Fibroblast of the aortic adventitia (primary cell): ENCODE results near the gene GET4. TPM values are rescaled to one million over a fixed set of nuclear protein-coding genes. Genes with fewer than 3 reads are reported as not detected.

ENCODE experiments used
- DNase-seq: peaks from one replicate; pipeline ENCODE4 v3.0.0-alpha.2; 2010; ENCODE audit warnings: low read depth
- H3K4me3 ChIP-seq: 2 replicates; pipeline ENCODE4 v1.5.1; 2011; ENCODE audit warnings: low read depth, mild to moderate bottlenecking, control low read depth, low read length, moderate library complexity
- total RNA-seq: library from RNA; depleted of rRNA; stranded (reverse); fragments of >200 nt; gene quantifications from 2 replicates; pipeline ENCODE4 v1.2.3, GENCODE V29; 2012; ENCODE audit warnings: low replicate concordance
- TF ChIP-seq, protein P1 (sequence below): IDR thresholded peaks from 2 replicates; pipeline ENCODE4 v1.5.1; 2011; ENCODE audit warnings: mild to moderate bottlenecking, low read length, control low read depth, inconsistent platforms; ENCODE audit not compliant: insufficient read depth

GET4 gene
- total RNA-seq, 1 donor, result 14.2 TPM

DNA sequence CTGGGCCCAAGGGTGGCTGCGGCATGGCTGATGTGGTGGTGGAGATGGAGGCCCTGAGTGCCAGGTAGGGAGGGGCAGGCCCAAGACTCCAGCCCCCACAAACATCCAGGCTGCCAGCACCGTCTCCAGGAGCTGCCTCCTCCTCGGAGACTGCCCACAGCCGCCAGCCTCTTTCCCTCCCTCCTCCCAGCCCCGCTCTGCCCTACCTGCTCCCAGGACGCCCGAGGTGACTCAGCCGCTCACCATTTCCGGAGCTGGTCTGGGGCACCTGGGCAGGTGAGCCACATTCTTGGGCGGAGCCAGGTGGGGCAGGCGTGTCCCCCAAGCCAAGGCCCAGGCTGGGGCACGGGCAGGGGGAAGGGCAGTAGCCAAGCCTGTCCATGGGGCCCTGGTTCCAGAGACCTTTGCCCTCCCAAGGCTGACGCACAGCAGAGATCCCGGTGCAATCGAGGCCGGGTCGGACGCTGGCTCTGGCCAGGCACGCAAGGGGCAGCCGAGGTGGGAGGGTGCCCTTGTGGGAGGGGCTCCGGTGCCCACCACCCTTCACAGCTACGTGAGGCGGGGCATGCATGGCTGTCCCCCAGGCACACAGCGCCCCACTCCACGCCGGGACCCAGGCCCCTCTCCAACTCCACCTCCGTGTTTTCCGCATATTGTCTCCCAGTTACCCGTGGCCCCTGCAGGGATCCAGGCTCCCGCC lies 69.4 kb downstream of the GET4 start:
- no peak overlapping the region for H3K4me3 ChIP-seq
- TF ChIP-seq, protein P1, sequence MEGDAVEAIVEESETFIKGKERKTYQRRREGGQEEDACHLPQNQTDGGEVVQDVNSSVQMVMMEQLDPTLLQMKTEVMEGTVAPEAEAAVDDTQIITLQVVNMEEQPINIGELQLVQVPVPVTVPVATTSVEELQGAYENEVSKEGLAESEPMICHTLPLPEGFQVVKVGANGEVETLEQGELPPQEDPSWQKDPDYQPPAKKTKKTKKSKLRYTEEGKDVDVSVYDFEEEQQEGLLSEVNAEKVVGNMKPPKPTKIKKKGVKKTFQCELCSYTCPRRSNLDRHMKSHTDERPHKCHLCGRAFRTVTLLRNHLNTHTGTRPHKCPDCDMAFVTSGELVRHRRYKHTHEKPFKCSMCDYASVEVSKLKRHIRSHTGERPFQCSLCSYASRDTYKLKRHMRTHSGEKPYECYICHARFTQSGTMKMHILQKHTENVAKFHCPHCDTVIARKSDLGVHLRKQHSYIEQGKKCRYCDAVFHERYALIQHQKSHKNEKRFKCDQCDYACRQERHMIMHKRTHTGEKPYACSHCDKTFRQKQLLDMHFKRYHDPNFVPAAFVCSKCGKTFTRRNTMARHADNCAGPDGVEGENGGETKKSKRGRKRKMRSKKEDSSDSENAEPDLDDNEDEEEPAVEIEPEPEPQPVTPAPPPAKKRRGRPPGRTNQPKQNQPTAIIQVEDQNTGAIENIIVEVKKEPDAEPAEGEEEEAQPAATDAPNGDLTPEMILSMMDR, result no peak
- no peak for DNase-seq

Other genes with a start within 250 kb of the GET4 start
- gene DNAAF5, start 149.9 kb upstream of the GET4 start, total RNA-seq, result 10.5 and 22.0 TPM in 2 replicates
- 7.0 and 10.1 TPM in 2 replicates for gene PRKAR1B, start 149.3 kb upstream of the GET4 start, total RNA-seq
- 202 and 211 TPM in 2 replicates for gene SUN1, start 44.1 kb upstream of the GET4 start, total RNA-seq
- 0.57 and 0.72 TPM in 2 replicates for gene ADAP1, start 78.1 kb downstream of the GET4 start, total RNA-seq
- gene COX19, start 99.0 kb downstream of the GET4 start, total RNA-seq, result 12.5 and 15.0 TPM in 2 replicates
- gene CYP2W1, start 106.6 kb downstream of the GET4 start, total RNA-seq, result not detected in 2 replicates
- gene GPR146, start 168.0 kb downstream of the GET4 start, total RNA-seq, result 1.2 and 1.6 TPM in 2 replicates
- 2.9 and 6.4 TPM in 2 replicates for gene GPER1, start 211.6 kb downstream of the GET4 start, total RNA-seq